GM23338 (cell line): ENCODE measurements around the gene SLC16A6.
"Not testable (repeated sequence)": the region's sequence is repeated elsewhere in the genome, so short reads cannot be mapped to it uniquely, and the experiment has no call there.

Experiments
- CREB1 ChIP-seq: fragments of 250-450 bp; sonication (Bioruptor Pico); IDR thresholded peaks from 2 replicates; pipeline ENCODE4 v1.5.0; 2020; ENCODE audit warnings: low read depth, mild to moderate bottlenecking, moderate library complexity
- CTCF ChIP-seq, 2 experiments: fragments of 200-600 bp in 1 of 2; sonication (generic) in 1 of 2; conservative IDR thresholded peaks; 2 replicates each; pipeline versions ENCODE4 v1.5.1 to v1.6.1; 2016 to 2017; ENCODE audit warnings: antibody characterized with exemption in 2 of 2, low read depth in 2 of 2, mild to moderate bottlenecking in 2 of 2, moderate library complexity in 1 of 2
- ETS1 ChIP-seq: IDR thresholded peaks from 2 replicates; pipeline ENCODE4 v1.6.1; 2016; ENCODE audit warnings: antibody characterized with exemption
- EZH2 ChIP-seq: fragments of 200-600 bp; sonication (generic); IDR thresholded peaks from one replicate; pipeline ENCODE4 v1.8.0; 2017; ENCODE audit warnings: antibody characterized with exemption, mild to moderate bottlenecking, low read depth; ENCODE audit not compliant: unreplicated experiment
- EZH2phosphoT487 ChIP-seq: fragments of 200-600 bp; sonication (generic); IDR thresholded peaks from one replicate; pipeline ENCODE4 v1.8.1; 2018; ENCODE audit warnings: antibody characterized with exemption; ENCODE audit not compliant: unreplicated experiment
- NANOG ChIP-seq: IDR thresholded peaks from 2 replicates; pipeline ENCODE4 v1.6.1; 2016; ENCODE audit warnings: antibody characterized with exemption, borderline replicate concordance
- POLR2AphosphoS5 ChIP-seq: IDR thresholded peaks from 2 replicates; pipeline ENCODE4 v1.6.1; 2016; ENCODE audit warnings: antibody characterized with exemption, low read depth
- REST ChIP-seq: IDR thresholded peaks from one replicate; pipeline ENCODE4 v1.6.1; 2018; ENCODE audit warnings: antibody characterized with exemption; ENCODE audit not compliant: unreplicated experiment
- STAT1 ChIP-seq: IDR thresholded peaks from one replicate; pipeline ENCODE4 v1.6.1; 2016; ENCODE audit warnings: antibody characterized with exemption; ENCODE audit not compliant: unreplicated experiment
- ZNF114 ChIP-seq: fragments of 250-450 bp; sonication (Bioruptor Pico); IDR thresholded peaks from 2 replicates; pipeline ENCODE4 v1.5.0; 2020; ENCODE audit warnings: mild to moderate bottlenecking, moderate library complexity
- ZNF331 ChIP-seq: fragments of 250-450 bp; sonication (Bioruptor Pico); IDR thresholded peaks from 2 replicates; pipeline ENCODE4 v1.5.0; 2020; ENCODE audit warnings: low read depth, mild to moderate bottlenecking, moderate library complexity
- TF ChIP-seq, protein P1 (sequence below): fragments of 250-450 bp; sonication (Bioruptor Pico); IDR thresholded peaks from 2 replicates; pipeline ENCODE4 v1.5.0; 2020; ENCODE audit warnings: mild to moderate bottlenecking, moderate library complexity

DNA sequence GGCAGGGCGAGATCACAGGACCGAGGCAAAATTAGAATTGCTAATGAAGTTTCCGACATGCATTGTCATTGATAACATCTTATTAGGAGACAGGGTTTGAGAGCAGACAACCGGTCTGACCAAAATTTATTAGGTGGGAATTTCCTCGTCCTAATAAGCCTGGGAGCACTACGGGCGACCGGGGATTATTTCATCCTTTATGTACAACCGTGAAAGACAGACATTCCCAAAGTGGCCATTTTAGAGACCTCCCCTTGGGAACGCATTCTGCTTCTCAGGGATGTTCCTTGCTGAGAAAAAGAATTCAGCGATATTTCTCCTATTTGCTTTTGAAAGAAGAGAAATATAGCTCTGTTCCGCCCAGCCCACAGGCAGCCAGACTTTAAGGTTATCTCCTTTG, 41.0 kb upstream of the SLC16A6 start:
- TF ChIP-seq ZNF114; CTCF (conservative IDR thresholded peaks at IDR 0.05; ENCODE audit: low read depth in 2 of 2); EZH2; REST; EZH2phosphoT487; NANOG; POLR2AphosphoS5; ETS1; STAT1; ZNF331 (CRISPR knock-in tag); CREB1 (CRISPR knock-in tag): not testable (repeated sequence)
- TF ChIP-seq, protein P1, sequence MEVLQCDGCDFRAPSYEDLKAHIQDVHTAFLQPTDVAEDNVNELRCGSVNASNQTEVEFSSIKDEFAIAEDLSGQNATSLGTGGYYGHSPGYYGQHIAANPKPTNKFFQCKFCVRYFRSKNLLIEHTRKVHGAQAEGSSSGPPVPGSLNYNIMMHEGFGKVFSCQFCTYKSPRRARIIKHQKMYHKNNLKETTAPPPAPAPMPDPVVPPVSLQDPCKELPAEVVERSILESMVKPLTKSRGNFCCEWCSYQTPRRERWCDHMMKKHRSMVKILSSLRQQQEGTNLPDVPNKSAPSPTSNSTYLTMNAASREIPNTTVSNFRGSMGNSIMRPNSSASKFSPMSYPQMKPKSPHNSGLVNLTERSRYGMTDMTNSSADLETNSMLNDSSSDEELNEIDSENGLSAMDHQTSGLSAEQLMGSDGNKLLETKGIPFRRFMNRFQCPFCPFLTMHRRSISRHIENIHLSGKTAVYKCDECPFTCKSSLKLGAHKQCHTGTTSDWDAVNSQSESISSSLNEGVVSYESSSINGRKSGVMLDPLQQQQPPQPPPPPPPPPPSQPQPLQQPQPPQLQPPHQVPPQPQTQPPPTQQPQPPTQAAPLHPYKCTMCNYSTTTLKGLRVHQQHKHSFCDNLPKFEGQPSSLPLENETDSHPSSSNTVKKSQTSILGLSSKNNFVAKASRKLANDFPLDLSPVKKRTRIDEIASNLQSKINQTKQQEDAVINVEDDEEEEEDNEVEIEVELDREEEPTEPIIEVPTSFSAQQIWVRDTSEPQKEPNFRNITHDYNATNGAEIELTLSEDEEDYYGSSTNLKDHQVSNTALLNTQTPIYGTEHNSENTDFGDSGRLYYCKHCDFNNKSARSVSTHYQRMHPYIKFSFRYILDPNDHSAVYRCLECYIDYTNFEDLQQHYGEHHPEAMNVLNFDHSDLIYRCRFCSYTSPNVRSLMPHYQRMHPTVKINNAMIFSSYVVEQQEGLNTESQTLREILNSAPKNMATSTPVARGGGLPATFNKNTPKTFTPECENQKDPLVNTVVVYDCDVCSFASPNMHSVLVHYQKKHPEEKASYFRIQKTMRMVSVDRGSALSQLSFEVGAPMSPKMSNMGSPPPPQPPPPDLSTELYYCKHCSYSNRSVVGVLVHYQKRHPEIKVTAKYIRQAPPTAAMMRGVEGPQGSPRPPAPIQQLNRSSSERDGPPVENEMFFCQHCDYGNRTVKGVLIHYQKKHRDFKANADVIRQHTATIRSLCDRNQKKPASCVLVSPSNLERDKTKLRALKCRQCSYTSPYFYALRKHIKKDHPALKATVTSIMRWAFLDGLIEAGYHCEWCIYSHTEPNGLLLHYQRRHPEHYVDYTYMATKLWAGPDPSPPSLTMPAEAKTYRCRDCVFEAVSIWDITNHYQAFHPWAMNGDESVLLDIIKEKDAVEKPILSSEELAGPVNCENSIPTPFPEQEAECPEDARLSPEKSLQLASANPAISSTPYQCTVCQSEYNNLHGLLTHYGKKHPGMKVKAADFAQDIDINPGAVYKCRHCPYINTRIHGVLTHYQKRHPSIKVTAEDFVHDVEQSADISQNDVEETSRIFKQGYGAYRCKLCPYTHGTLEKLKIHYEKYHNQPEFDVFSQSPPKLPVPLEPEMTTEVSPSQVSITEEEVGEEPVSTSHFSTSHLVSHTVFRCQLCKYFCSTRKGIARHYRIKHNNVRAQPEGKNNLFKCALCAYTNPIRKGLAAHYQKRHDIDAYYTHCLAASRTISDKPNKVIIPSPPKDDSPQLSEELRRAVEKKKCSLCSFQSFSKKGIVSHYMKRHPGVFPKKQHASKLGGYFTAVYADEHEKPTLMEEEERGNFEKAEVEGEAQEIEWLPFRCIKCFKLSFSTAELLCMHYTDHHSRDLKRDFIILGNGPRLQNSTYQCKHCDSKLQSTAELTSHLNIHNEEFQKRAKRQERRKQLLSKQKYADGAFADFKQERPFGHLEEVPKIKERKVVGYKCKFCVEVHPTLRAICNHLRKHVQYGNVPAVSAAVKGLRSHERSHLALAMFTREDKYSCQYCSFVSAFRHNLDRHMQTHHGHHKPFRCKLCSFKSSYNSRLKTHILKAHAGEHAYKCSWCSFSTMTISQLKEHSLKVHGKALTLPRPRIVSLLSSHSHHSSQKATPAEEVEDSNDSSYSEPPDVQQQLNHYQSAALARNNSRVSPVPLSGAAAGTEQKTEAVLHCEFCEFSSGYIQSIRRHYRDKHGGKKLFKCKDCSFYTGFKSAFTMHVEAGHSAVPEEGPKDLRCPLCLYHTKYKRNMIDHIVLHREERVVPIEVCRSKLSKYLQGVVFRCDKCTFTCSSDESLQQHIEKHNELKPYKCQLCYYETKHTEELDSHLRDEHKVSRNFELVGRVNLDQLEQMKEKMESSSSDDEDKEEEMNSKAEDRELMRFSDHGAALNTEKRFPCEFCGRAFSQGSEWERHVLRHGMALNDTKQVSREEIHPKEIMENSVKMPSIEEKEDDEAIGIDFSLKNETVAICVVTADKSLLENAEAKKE: not testable (repeated sequence)
